GM18499 (cell line): Measurements from ENCODE around the gene STX12.

Source experiments
- ATAC-seq: cut with Tn5 transposase; IDR thresholded peaks from one replicate; pipeline ENCODE4 v1.9.1; 2021; ENCODE audit warnings: moderate number of reproducible peaks; ENCODE audit not compliant: insufficient read depth, unreplicated experiment

The STX12 gene

GRCh38 chr1:27772932-27773825 lies at the start of gene STX12:
Gene STX12, plus strand, starts transcription at chr1:27773219. Its CDS starts 89 bp downstream, at chr1:27773308.
- peak; percentile 77 for ATAC-seq

GRCh38 chr1:27724961-27725373 lies 48.1 kb upstream of the STX12 start:
- ATAC-seq = no peak

- peak; percentile 89 for ATAC-seq
Measured at GRCh38 chr1:27725374-27726172, 47.4 kb upstream of the STX12 start, which contains the start of gene FAM76A. Gene FAM76A, plus strand, starts transcription at chr1:27725961. Its CDS starts 120 bp downstream, at chr1:27726081.

- ATAC-seq = no peak
Measured at GRCh38 chr1:27726173-27727044, 46.6 kb upstream of the STX12 start.

- ATAC-seq = no peak
Measured at GRCh38 chr1:27727126-27727525, 45.9 kb upstream of the STX12 start.

- no peak for ATAC-seq
Measured at GRCh38 chr1:27736252-27736651, 36.8 kb upstream of the STX12 start.

- no peak for ATAC-seq
Measured at GRCh38 chr1:27741121-27741520, 31.9 kb upstream of the STX12 start.

- ATAC-seq = no peak
Measured at GRCh38 chr1:27744556-27744955, 28.5 kb upstream of the STX12 start.

- no peak for ATAC-seq
Measured at GRCh38 chr1:27745466-27745865, 27.6 kb upstream of the STX12 start.

GRCh38 chr1:27752360-27752759 lies 20.7 kb upstream of the STX12 start:
- ATAC-seq = no peak

GRCh38 chr1:27755286-27755685 lies 17.7 kb upstream of the STX12 start:
- no peak for ATAC-seq

GRCh38 chr1:27755865-27756264 lies 17.2 kb upstream of the STX12 start:
- ATAC-seq = no peak

GRCh38 chr1:27759236-27759635 lies 13.8 kb upstream of the STX12 start:
- ATAC-seq = no peak

- no peak for ATAC-seq
Measured at GRCh38 chr1:27760426-27760825, 12.6 kb upstream of the STX12 start.

GRCh38 chr1:27762033-27762432 lies 11.0 kb upstream of the STX12 start:
- no peak for ATAC-seq

- ATAC-seq = no peak
Measured at GRCh38 chr1:27763358-27763757, 9.7 kb upstream of the STX12 start.

GRCh38 chr1:27770293-27770830 lies 2.7 kb upstream of the STX12 start:
- no peak for ATAC-seq

GRCh38 chr1:27772036-27772931 lies 735 bp upstream of the STX12 start:
- ATAC-seq = no peak

GRCh38 chr1:27773826-27774445 lies 917 bp downstream of the STX12 start:
- ATAC-seq = no peak
